Keratinocyte (primary cell): ENCODE data around the gene TRIM8. TPM values are rescaled to one million over a fixed set of nuclear protein-coding genes. Genes with fewer than 3 reads are reported as not detected.

Experiments used
- DNase-seq: peaks from one replicate; pipeline ENCODE4 v3.0.0-alpha.2; 2011; ENCODE audit warnings: low read depth, missing footprints, low spot score
- FAIRE-seq: peaks from 2 replicates; lab custom pipeline; 2011; peaks lifted over from hg19 to GRCh38; lab: Jason Lieb, UNC
- H2AFZ ChIP-seq: 2 replicates; pipeline ENCODE4 v1.6.0; 2012; ENCODE audit warnings: low read length, control low read depth, inconsistent platforms; ENCODE audit not compliant: control insufficient read depth
- H3K27ac ChIP-seq: 2 replicates; pipeline ENCODE4 v1.5.1; 2011; ENCODE audit warnings: low read length; ENCODE audit not compliant: control insufficient read depth, insufficient read depth
- H3K27me3 ChIP-seq: 3 replicates; pipeline ENCODE4 v1.6.0; 2011; ENCODE audit warnings: low read length; ENCODE audit not compliant: control insufficient read depth, insufficient read depth; ENCODE audit errors: extremely low read depth
- H3K36me3 ChIP-seq, 2 experiments: 2 replicates in 1 of 2; 3 replicates in 1 of 2; pipeline ENCODE4 v1.5.1; 2011; ENCODE audit warnings: low read length in 2 of 2, mild to moderate bottlenecking in 1 of 2; ENCODE audit not compliant: control insufficient read depth in 2 of 2, insufficient read depth in 2 of 2; ENCODE audit errors: extremely low read depth in 1 of 2
- H3K4me1 ChIP-seq: 3 replicates; pipeline ENCODE4 v1.5.1; 2011; ENCODE audit warnings: low read length; ENCODE audit not compliant: control insufficient read depth, insufficient read depth; ENCODE audit errors: extremely low read depth
- H3K4me2 ChIP-seq: 3 replicates; pipeline ENCODE4 v1.6.0; 2011; ENCODE audit warnings: low read depth, low read length; ENCODE audit not compliant: control insufficient read depth, insufficient read depth; ENCODE audit errors: extremely low read depth
- H3K4me3 ChIP-seq, 3 experiments: fragments of 200-600 bp in 1 of 3; sonication (generic) in 1 of 3; 2 replicates in 2 of 3; 3 replicates in 1 of 3; pipeline ENCODE4 v1.5.1; 2011 to 2016; ENCODE audit warnings: low read length in 3 of 3, mild to moderate bottlenecking in 3 of 3, control low read depth in 2 of 3, inconsistent platforms in 1 of 3, low read depth in 1 of 3, mixed read lengths in 1 of 3, mixed run types in 1 of 3, moderate library complexity in 1 of 3; ENCODE audit not compliant: control insufficient read depth in 2 of 3, insufficient read depth in 2 of 3; ENCODE audit errors: extremely low read depth in 1 of 3
- H3K79me2 ChIP-seq: 2 replicates; pipeline ENCODE4 v1.6.0; 2012; ENCODE audit warnings: low read length; ENCODE audit not compliant: control insufficient read depth, insufficient read depth
- H3K9ac ChIP-seq: 3 replicates; pipeline ENCODE4 v1.6.0; 2011; ENCODE audit warnings: low read length; ENCODE audit not compliant: control insufficient read depth, insufficient read depth; ENCODE audit errors: extremely low read depth
- H3K9me1 ChIP-seq: 3 replicates; pipeline ENCODE4 v1.6.0; 2011; ENCODE audit warnings: low read length; ENCODE audit not compliant: control insufficient read depth, insufficient read depth; ENCODE audit errors: extremely low read depth
- H3K9me3 ChIP-seq: 2 replicates; pipeline ENCODE4 v1.5.1; 2012; ENCODE audit warnings: low read depth, low read length; ENCODE audit not compliant: control insufficient read depth
- H4K20me1 ChIP-seq: 3 replicates; pipeline ENCODE4 v1.6.0; 2011; ENCODE audit warnings: low read length; ENCODE audit not compliant: control insufficient read depth, insufficient read depth; ENCODE audit errors: extremely low read depth
- CTCF ChIP-seq, 3 experiments: IDR thresholded peaks in 1 of 3; conservative IDR thresholded peaks in 1 of 3; optimal IDR thresholded peaks in 1 of 3; 2 replicates in 2 of 3; 3 replicates in 1 of 3; pipeline versions ENCODE3 to v1.5.1; 2011; ENCODE audit warnings: low read length in 3 of 3, mild to moderate bottlenecking in 3 of 3, moderate library complexity in 2 of 3, control low read depth in 1 of 3, inconsistent platforms in 1 of 3; ENCODE audit not compliant: insufficient read depth in 2 of 3; ENCODE audit errors: extremely low read depth in 1 of 3
- EZH2 ChIP-seq: IDR thresholded peaks from one replicate; pipeline ENCODE4 v1.6.1; 2012; ENCODE audit warnings: inconsistent platforms, mild to moderate bottlenecking, low read length, moderate library complexity
- dilution Hi-C: fragments of 300-500 bp; cut with MboI; formaldehyde crosslinking; loops from one replicate; pipeline ENCODE4 v1.7.0; 2020; ENCODE audit warnings: low sequenced_read_pairs; ENCODE audit not compliant: extremely low pct_ligation_motif_present
- polyA plus RNA-seq, 5 experiments: library from polyadenylated mRNA; depleted of rRNA in 3 of 5; stranded (reverse) in 3 of 5; stranded (forward) in 1 of 5; unstranded in 1 of 5; fragments of >200 nt; gene quantifications; 1 replicate in 1 of 5; 2 replicates in 3 of 5; 3 replicates in 1 of 5; pipeline versions ENCODE4 v1.2.1 to v1.2.3, GENCODE V29; 2011 to 2012; ENCODE audit warnings: missing spikeins in 2 of 5, low read depth in 1 of 5, low replicate concordance in 1 of 5

The TRIM8 gene
- polyA plus RNA-seq, 1 donor (not counting 4 experiments of a cell fraction or from before 2014, with no cell fraction given) = 24.8 TPM

- H3K9me1 ChIP-seq = no peaks in the 10 kb centered on the region
- no peak overlapping the region for H2AFZ ChIP-seq
- no peaks in the 10 kb centered on the region for H4K20me1 ChIP-seq
- H3K4me3 ChIP-seq = no peak overlapping the region
- H3K79me2 ChIP-seq = no peaks in the 10 kb centered on the region
- H3K4me2 ChIP-seq = no peak overlapping the region
- peaks cover 2 to 3% of the 10 kb centered on the region in 2 experiments for H3K36me3 ChIP-seq
- dilution Hi-C loops = no loop called here
- H3K4me1 ChIP-seq = peaks cover 9% of the 10 kb centered on the region
- no peak for DNase-seq
- H3K27me3 ChIP-seq = no peaks in the 10 kb centered on the region
- no peak overlapping the region for H3K27ac ChIP-seq
- no peak for FAIRE-seq
- H3K9me3 ChIP-seq = no peaks in the 10 kb centered on the region
- no peak overlapping the region for H3K9ac ChIP-seq
- TF ChIP-seq EZH2 (no peak), CTCF (optimal IDR thresholded peaks at IDR 0.05 in 1 of 3, IDR thresholded peaks at IDR 0.05 in 1 of 3, conservative IDR thresholded peaks at IDR 0.05 in 1 of 3; ENCODE audit: extremely low read depth in 1 of 3, insufficient read depth in 2 of 3, low read length in 3 of 3) (no peak)
Observed at GRCh38 chr10:102610441-102610887, 33.8 kb upstream of the TRIM8 start.

GRCh38 chr10:102611514-102612087 lies 32.7 kb upstream of the TRIM8 start:
- Histone ChIP-seq H3K4me3 (no peak overlapping the region), H3K9ac (no peak overlapping the region), H3K27ac (no peak overlapping the region), H3K79me2 (no peaks in the 10 kb centered on the region), H3K9me3 (no peaks in the 10 kb centered on the region), H4K20me1 (no peaks in the 10 kb centered on the region), H3K36me3 (peaks cover 4 to 7% of the 10 kb centered on the region in 2 experiments), H3K4me1 (peaks cover 6% of the 10 kb centered on the region), H3K9me1 (no peaks in the 10 kb centered on the region), H3K27me3 (no peaks in the 10 kb centered on the region), H2AFZ (no peak overlapping the region), H3K4me2 (no peak overlapping the region)
- dilution Hi-C loops = no loop called here
- DNase-seq (no peak), FAIRE-seq (no peak)
- TF ChIP-seq EZH2 (no peak), CTCF (optimal IDR thresholded peaks at IDR 0.05 in 1 of 3, IDR thresholded peaks at IDR 0.05 in 1 of 3, conservative IDR thresholded peaks at IDR 0.05 in 1 of 3; ENCODE audit: extremely low read depth in 1 of 3, insufficient read depth in 2 of 3, low read length in 3 of 3) (no peak)
